K562 (cell line): Measurements from ENCODE around the gene CD46. TPM values are rescaled to one million over a fixed set of nuclear protein-coding genes. Genes with fewer than 3 reads are reported as not detected.

ENCODE experiments used
- ATF3 ChIP-seq, 2 experiments: fragments of 450-650 bp in 1 of 2; sonication (generic) in 1 of 2; formaldehyde crosslinking in 1 of 2; IDR thresholded peaks in 1 of 2; conservative IDR thresholded peaks in 1 of 2; 2 replicates each; pipeline versions ENCODE4 v1.6.1 to v1.8.1; 2016 to 2023; ENCODE audit warnings: mild to moderate bottlenecking in 2 of 2, moderate library complexity in 2 of 2, inconsistent platforms in 1 of 2, missing genetic modification reagents in 1 of 2
- DMBX1 ChIP-seq: fragments of 250-450 bp; sonication (Bioruptor Pico); IDR thresholded peaks from 2 replicates; pipeline ENCODE4 v1.8.0; 2022; ENCODE audit warnings: inconsistent platforms, mild to moderate bottlenecking, moderate library complexity, borderline replicate concordance
- ELF4 ChIP-seq: fragments of 450-650 bp; formaldehyde crosslinking; IDR thresholded peaks from 2 replicates; pipeline ENCODE4 v1.4.0; 2022; ENCODE audit warnings: missing genetic modification characterization
- FOXA3 ChIP-seq, 2 experiments: fragments of 450-650 bp in 1 of 2; sonication (generic) in 1 of 2; formaldehyde crosslinking; IDR thresholded peaks in 1 of 2; conservative IDR thresholded peaks in 1 of 2; 2 replicates each; pipeline versions ENCODE4 v1.4.0 to v1.8.0; 2020 to 2022; ENCODE audit warnings: mild to moderate bottlenecking in 2 of 2, missing genetic modification reagents in 1 of 2
- GATAD2B ChIP-seq: fragments of 450-650 bp; IDR thresholded peaks from 2 replicates; pipeline ENCODE4 v1.6.1; 2017; ENCODE audit warnings: mild to moderate bottlenecking, borderline replicate concordance
- MECOM ChIP-seq: fragments of 250-450 bp; sonication (Bioruptor Pico); IDR thresholded peaks from 2 replicates; pipeline ENCODE4 v1.8.0; 2022; ENCODE audit warnings: inconsistent platforms
- MTA3 ChIP-seq: fragments of 450-650 bp; formaldehyde crosslinking; IDR thresholded peaks from 2 replicates; pipeline ENCODE4 v1.6.1; 2017; ENCODE audit warnings: mild to moderate bottlenecking, borderline replicate concordance
- NFIC ChIP-seq: fragments of 450-650 bp; IDR thresholded peaks from 2 replicates; pipeline ENCODE4 v1.6.1; 2017; ENCODE audit warnings: mild to moderate bottlenecking, inconsistent platforms
- NR4A1 ChIP-seq, 2 experiments: fragments of 250-450 bp in 1 of 2; fragments of 450-650 bp in 1 of 2; sonication (Bioruptor Pico) in 1 of 2; IDR thresholded peaks; 2 replicates each; pipeline versions ENCODE4 v1.4.0 to v1.6.1; 2016 to 2020; ENCODE audit warnings: mild to moderate bottlenecking in 2 of 2, missing compliant biosample characterization in 1 of 2, missing genetic modification characterization in 1 of 2, moderate library complexity in 1 of 2
- RBM17 ChIP-seq: fragments of 200-400 bp; formaldehyde crosslinking; IDR thresholded peaks from 2 replicates; pipeline ENCODE4 v1.6.1; 2017; ENCODE audit warnings: low read depth, mild to moderate bottlenecking, low read length, borderline replicate concordance
- TBL1XR1 ChIP-seq, 2 experiments: IDR thresholded peaks; 2 replicates each; pipeline ENCODE4 v1.6.1; 2012; ENCODE audit warnings: improper control_type of control experiment in 2 of 2, low read length in 2 of 2, mild to moderate bottlenecking in 1 of 2
- USF2 ChIP-seq: sonication (generic); formaldehyde crosslinking; IDR thresholded peaks from 2 replicates; pipeline ENCODE4 v1.5.0; 2020; ENCODE audit warnings: missing genetic modification reagents
- ZFP30 ChIP-seq: fragments of 250-450 bp; sonication (Bioruptor Pico); IDR thresholded peaks from 2 replicates; pipeline ENCODE4 v1.8.0; 2022; ENCODE audit warnings: moderate library complexity, mild to moderate bottlenecking, inconsistent platforms, borderline replicate concordance
- ZNF121 ChIP-seq: sonication (generic); formaldehyde crosslinking; conservative IDR thresholded peaks from 2 replicates; pipeline ENCODE4 v1.8.0; 2022; ENCODE audit warnings: missing genetic modification reagents
- ZNF408 ChIP-seq: fragments of 250-450 bp; sonication (Bioruptor Pico); IDR thresholded peaks from 2 replicates; pipeline ENCODE4 v1.4.0; 2020; ENCODE audit warnings: low read depth, mild to moderate bottlenecking, moderate library complexity
- ZNF511 ChIP-seq: sonication (generic); formaldehyde crosslinking; IDR thresholded peaks from 2 replicates; pipeline ENCODE4 v1.8.0; 2022; ENCODE audit warnings: mild to moderate bottlenecking, missing genetic modification reagents
- ZNF644 ChIP-seq: fragments of 200-800 bp; sonication (Bioruptor generic); IDR thresholded peaks from 2 replicates; pipeline ENCODE4 v1.6.1; 2016; ENCODE audit warnings: low read depth, missing genetic modification characterization, missing compliant biosample characterization
- ZNF668 ChIP-seq: fragments of 250-450 bp; sonication (Bioruptor Pico); IDR thresholded peaks from 2 replicates; pipeline ENCODE4 v1.8.0; 2022; ENCODE audit warnings: mild to moderate bottlenecking, inconsistent platforms
- polyA plus RNA-seq, 8 experiments: library from polyadenylated mRNA; depleted of rRNA in 4 of 8; stranded (reverse) in 5 of 8; unstranded in 3 of 8; fragments of >200 nt; fragmentation: Nextera tagmentation in 2 of 8; fragmentation: Illumina TruSeq in 1 of 8; extraction: Ambion mirVana in 2 of 8; extraction: Trizol in 1 of 8; gene quantifications; 2 replicates each; pipeline versions ENCODE4 v1.2.1 to v1.2.3, GENCODE V29; 2011 to 2014; ENCODE audit warnings: inconsistent platforms in 1 of 8, missing spikeins in 1 of 8
- total RNA-seq, 7 experiments: library from RNA; depleted of rRNA in 6 of 7; stranded (reverse); fragments of >200 nt in 6 of 7; fragmentation: Illumina TruSeq in 2 of 7; extraction: Trizol in 2 of 7; gene quantifications; 2 replicates each; pipeline versions ENCODE4 v1.2.1 to v1.2.3, GENCODE V29; 2011 to 2021; ENCODE audit warnings: low replicate concordance in 1 of 7
- TF ChIP-seq, protein P1 (sequence below), 3 experiments: IDR thresholded peaks in 2 of 3; conservative IDR thresholded peaks in 1 of 3; 2 replicates each; pipeline ENCODE4 v1.5.1; 2011 to 2012; ENCODE audit warnings: low read length in 3 of 3, mild to moderate bottlenecking in 3 of 3, control low read depth in 2 of 3, improper control_type of control experiment in 1 of 3, inconsistent platforms in 1 of 3, low read depth in 1 of 3, mixed read lengths in 1 of 3, moderate library complexity in 1 of 3; ENCODE audit not compliant: insufficient read depth in 2 of 3
- TF ChIP-seq, protein P2 (sequence below): fragments of 450-650 bp; IDR thresholded peaks from 2 replicates; pipeline ENCODE4 v1.6.1; 2016
- TF ChIP-seq, protein P3 (sequence below): IDR thresholded peaks from 2 replicates; pipeline ENCODE4 v1.6.1; 2016; ENCODE audit warnings: missing genetic modification characterization, missing compliant biosample characterization

Gene CD46
- total and polyA plus RNA-seq, 9 of the 15 experiments (the other 6 are each of a cell fraction or from before 2014, with no cell fraction given) = 87.9 to 374 (median 156) TPM

DNA sequence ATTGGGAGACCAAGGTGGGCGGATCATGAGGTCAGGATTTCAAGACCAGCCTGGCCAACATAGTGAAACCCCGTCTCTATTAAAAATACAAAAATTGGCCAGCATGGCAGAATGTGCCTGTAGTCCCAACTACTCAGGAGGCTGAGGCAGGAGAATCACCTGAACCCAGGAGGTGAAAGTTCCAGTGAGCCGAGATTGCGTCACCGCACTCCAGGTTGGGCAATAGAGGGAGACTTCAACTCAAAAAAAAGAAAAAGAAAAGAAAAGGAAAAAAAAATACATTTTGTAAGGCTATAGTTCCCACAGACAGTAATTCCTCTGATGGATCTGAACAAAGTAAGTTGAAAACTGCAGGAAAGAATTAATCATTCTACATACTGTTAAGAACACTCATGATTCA lies 48.1 kb upstream of the CD46 start (continued):
- no peak for TF ChIP-seq ZNF511 (CRISPR knock-in tag)
- no peak for TF ChIP-seq FOXA3 (CRISPR knock-in tag; conservative IDR thresholded peaks at IDR 0.05 in 1 of 2, IDR thresholded peaks at IDR 0.05 in 1 of 2)
- TF ChIP-seq GATAD2B = no peak
- TF ChIP-seq USF2 (CRISPR knock-in tag) = no peak
- TF ChIP-seq ATF3 (IDR thresholded peaks at IDR 0.05) = peak; percentile 53
- TF ChIP-seq ATF3 (CRISPR knock-in tag; conservative IDR thresholded peaks at IDR 0.05) = no peak
- no peak for TF ChIP-seq ZNF644 (tag)
- TF ChIP-seq, protein P1, sequence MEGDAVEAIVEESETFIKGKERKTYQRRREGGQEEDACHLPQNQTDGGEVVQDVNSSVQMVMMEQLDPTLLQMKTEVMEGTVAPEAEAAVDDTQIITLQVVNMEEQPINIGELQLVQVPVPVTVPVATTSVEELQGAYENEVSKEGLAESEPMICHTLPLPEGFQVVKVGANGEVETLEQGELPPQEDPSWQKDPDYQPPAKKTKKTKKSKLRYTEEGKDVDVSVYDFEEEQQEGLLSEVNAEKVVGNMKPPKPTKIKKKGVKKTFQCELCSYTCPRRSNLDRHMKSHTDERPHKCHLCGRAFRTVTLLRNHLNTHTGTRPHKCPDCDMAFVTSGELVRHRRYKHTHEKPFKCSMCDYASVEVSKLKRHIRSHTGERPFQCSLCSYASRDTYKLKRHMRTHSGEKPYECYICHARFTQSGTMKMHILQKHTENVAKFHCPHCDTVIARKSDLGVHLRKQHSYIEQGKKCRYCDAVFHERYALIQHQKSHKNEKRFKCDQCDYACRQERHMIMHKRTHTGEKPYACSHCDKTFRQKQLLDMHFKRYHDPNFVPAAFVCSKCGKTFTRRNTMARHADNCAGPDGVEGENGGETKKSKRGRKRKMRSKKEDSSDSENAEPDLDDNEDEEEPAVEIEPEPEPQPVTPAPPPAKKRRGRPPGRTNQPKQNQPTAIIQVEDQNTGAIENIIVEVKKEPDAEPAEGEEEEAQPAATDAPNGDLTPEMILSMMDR (IDR thresholded peaks at IDR 0.05 in 2 of 3, conservative IDR thresholded peaks at IDR 0.05 in 1 of 3; ENCODE audit: insufficient read depth in 2 of 3, low read depth in 1 of 3, low read length in 3 of 3) = 0 out of 6 replicates have a peak, but pooled peaks of 1 of the 3 experiments have one; percentile 1
- TF ChIP-seq ELF4 = no peak
- TF ChIP-seq DMBX1 (CRISPR knock-in tag) = no peak
- TF ChIP-seq NFIC = no peak
- no peak for TF ChIP-seq ZNF121 (CRISPR knock-in tag)
- TF ChIP-seq MTA3 = no peak
- TF ChIP-seq TBL1XR1 (IDR thresholded peaks at IDR 0.05; ENCODE audit: low read length in 2 of 2) = no peak
- TF ChIP-seq, protein P2, sequence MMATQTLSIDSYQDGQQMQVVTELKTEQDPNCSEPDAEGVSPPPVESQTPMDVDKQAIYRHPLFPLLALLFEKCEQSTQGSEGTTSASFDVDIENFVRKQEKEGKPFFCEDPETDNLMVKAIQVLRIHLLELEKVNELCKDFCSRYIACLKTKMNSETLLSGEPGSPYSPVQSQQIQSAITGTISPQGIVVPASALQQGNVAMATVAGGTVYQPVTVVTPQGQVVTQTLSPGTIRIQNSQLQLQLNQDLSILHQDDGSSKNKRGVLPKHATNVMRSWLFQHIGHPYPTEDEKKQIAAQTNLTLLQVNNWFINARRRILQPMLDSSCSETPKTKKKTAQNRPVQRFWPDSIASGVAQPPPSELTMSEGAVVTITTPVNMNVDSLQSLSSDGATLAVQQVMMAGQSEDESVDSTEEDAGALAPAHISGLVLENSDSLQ = no peak
- TF ChIP-seq ZFP30 (CRISPR knock-in tag) = no peak
- no peak for TF ChIP-seq RBM17
- TF ChIP-seq MECOM (CRISPR knock-in tag) = no peak
- no peak for TF ChIP-seq ZNF668
- TF ChIP-seq ZNF408 = no peak
- TF ChIP-seq, protein P3, sequence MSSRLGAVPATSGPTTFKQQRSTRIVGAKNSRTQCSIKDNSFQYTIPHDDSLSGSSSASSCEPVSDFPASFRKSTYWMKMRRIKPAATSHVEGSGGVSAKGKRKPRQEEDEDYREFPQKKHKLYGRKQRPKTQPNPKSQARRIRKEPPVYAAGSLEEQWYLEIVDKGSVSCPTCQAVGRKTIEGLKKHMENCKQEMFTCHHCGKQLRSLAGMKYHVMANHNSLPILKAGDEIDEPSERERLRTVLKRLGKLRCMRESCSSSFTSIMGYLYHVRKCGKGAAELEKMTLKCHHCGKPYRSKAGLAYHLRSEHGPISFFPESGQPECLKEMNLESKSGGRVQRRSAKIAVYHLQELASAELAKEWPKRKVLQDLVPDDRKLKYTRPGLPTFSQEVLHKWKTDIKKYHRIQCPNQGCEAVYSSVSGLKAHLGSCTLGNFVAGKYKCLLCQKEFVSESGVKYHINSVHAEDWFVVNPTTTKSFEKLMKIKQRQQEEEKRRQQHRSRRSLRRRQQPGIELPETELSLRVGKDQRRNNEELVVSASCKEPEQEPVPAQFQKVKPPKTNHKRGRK (tag) = no peak
- no peak for TF ChIP-seq NR4A1 (CRISPR knock-in tag; IDR thresholded peaks at IDR 0.05)
- no peak for TF ChIP-seq NR4A1 (tag; IDR thresholded peaks at IDR 0.05)
